HG02840 (cell line): ENCODE measurements around the gene LIMS4.
"Not testable (repeated sequence)": the region's sequence is repeated elsewhere in the genome, so short reads cannot be mapped to it uniquely, and the experiment has no call there.

Source experiments
- ATAC-seq: cut with Tn5 transposase; IDR thresholded peaks from one replicate; pipeline ENCODE4 v1.9.1; 2021; ENCODE audit warnings: mild to moderate bottlenecking, moderate library complexity, moderate number of reproducible peaks; ENCODE audit not compliant: unreplicated experiment, low FRiP score

The LIMS4 gene, protein sequence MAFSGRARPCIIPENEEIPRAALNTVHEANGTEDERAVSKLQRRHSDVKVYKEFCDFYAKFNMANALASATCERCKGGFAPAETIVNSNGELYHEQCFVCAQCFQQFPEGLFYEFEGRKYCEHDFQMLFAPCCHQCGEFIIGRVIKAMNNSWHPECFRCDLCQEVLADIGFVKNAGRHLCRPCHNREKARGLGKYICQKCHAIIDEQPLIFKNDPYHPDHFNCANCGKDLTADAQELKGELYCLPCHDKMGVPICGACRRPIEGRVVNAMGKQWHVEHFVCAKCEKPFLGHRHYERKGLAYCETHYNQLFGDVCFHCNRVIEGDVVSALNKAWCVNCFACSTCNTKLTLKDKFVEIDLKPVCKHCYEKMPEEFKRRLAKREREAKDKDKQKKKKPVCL

DNA sequence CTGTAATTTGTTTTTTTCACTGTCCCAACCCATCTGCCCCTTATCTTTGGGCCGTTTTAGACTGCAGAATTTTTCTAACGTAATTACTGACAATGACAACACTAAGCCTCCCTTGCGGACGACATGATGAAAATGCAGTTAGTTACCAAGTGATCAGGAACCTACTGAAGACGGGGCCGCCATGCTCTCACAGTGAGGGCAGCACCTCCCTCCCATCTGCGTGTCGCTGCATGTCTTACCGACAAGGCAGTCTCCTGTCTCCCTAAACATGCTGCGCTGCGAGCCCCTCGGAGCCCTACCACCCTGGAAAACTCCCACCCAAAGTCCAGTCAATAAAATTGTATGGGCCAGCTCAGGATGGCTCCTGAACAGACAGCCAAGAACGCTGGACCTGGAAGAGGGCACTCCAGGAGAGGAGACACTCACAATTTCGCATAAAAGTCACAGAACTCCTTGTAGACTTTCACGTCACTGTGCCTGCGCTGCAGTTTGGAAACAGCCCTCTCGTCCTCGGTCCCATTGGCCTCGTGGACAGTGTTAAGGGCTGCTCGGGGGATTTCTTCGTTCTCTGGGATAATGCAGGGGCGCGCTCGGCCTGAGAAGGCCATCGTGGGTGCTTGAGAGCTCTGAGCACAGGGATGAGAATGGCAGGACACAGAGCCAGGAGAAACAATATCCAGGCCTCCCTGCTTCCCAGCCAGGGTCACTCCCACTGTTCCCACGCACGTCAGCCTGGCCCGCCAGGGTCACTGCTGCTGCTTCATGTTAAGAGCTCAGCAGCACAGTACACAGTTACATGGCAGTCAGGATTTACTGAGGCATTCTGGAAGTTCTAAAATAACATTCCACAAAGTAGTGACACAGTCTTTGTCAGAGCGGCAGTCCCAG, at the start of gene LIMS4:
TSS of gene LIMS4 (minus strand) at position 646 of the 888 bp plus-strand sequence. CDS start at position 608, 38 bp downstream.
- not testable (repeated sequence) for ATAC-seq

DNA sequence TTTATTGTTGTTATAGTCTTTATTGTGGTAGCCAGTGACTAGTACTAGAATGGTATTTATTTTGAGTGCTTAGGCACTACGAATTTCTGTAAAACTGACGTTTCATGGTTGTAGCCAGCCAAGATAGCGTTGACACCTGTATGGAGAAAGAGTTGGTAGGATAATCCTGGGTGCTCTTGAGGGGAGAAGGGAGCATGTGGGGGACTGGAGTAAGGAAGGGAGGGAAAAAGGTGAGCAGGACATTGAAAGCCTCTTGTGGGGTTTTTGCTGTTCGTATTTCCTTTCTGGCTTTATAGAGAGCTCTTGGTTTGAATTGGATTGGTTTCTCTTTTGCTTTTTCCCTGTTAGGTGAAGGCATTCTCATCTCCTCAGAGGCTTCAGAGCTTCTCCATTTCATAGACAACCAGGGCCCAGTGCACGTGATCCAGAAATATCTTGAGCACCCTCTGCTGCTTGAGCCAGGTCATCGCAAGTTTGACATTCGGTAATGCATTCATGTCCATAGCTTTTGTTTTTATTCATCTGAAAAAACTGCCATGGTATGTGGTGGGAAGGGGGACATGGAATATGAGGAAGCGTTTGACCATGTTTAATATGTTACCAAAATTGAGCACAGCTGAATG, 27.2 kb upstream of the LIMS4 start:
- peak; percentile 75 for ATAC-seq

GRCh38 chr2:110496027-110496426, 23.4 kb upstream of the LIMS4 start:
- not testable (repeated sequence) for ATAC-seq

DNA sequence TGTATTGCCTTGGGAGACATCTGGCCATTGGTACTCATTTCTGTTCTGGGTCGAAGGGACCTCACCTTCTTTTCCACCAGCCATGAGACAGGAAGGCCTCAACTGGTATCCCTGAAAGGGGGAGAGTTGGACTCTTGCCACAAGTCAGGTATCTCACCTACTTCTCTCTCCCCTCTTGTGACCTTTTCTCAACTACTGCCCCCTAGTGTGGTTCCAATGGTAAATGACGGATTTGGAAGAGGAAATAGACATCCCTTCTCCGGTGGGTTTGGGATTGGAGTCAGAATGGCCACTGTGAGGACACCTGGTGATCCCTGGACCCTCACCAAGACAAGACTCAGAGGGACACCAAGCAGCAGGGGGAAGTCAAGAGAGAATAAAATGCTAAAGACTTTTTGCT, 21.9 kb upstream of the LIMS4 start:
- ATAC-seq: not testable (repeated sequence)

DNA sequence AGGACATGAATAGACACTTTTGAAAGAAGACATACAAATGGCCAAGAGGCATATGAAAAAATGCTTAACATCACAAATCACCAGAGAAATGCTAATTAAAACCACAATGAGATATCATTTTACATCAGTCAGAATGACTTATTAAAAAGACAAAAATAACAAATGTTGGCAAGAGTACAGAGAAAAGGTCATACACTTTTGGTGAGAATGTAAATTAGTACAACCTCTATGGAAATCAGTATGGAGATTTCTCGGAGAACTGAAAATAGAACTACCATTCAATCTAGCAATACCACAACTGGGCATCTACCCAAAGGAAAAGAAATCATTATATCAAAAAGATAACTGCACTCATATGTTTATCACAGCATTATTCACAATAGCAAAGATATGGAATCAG, 16.4 kb upstream of the LIMS4 start:
- ATAC-seq: not testable (repeated sequence)

- not testable (repeated sequence) for ATAC-seq
Observed at GRCh38 chr2:110482697-110483096, 10.1 kb upstream of the LIMS4 start.

- not testable (repeated sequence) for ATAC-seq
Observed at GRCh38 chr2:110481200-110481599, 8.6 kb upstream of the LIMS4 start.

DNA sequence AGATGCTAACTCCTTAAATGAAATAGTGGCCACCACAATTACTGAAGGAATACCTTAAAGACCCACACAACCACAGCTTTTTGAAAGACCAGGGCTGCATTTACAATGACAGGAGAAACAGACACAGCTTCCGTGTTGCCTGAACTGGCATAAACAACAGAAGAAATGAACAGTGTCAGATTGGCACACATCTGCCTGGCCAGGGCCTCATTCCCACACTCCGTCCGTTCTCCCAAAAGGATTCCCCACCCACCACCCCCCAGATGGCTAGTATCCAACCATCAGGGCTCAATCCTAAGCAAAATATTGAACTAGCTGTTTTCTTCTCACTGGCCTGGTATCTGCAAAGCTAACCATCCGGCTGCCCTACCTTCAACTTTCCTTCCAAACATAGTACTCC, 7.5 kb upstream of the LIMS4 start:
- ATAC-seq: not testable (repeated sequence)

DNA sequence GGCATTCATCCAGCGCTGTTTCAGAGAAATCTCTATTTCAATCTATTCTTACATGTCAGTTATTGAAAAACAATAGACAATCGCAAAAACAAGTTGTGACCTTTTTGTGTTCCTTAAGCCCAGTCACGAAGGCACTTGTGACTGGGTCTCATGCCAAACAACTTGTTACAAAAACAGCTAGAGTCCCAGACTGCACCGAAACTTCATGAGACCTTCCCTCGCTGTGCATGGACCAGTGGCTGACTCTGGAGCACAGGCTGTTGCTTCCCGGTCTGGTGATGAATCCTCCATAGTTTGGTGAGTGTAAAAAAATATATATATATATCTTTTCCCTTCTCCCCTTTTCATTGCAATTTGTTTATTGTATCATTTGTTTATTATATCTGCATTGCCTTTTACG, 4.8 kb upstream of the LIMS4 start:
- ATAC-seq: not testable (repeated sequence)

GRCh38 chr2:110476952-110477351, 4.3 kb upstream of the LIMS4 start:
- not testable (repeated sequence) for ATAC-seq

- not testable (repeated sequence) for ATAC-seq
Observed at GRCh38 chr2:110475627-110476359, 3.2 kb upstream of the LIMS4 start.

DNA sequence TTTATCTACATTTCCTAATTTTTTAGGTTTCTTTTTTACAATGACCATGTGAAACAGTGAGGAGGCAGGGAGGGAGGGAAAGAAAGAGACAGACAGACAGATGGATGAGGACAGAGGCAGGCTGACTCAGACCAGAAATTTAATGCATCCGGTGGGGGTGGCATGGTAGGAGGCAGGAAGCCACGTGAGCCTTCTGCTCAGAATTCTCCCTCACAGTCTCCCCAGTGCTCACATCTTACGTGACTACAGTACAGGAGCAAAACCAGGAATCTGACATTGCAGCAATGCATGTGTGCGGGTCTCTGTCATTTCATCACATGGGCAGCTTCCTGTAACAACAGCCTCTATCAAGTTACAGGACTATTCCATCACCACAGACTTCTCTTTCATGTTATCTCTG, 2.3 kb upstream of the LIMS4 start:
- peak; percentile 97 for ATAC-seq

- not testable (repeated sequence) for ATAC-seq
Observed at GRCh38 chr2:110473059-110473358, 393 bp upstream of the LIMS4 start.

GRCh38 chr2:110468921-110469320, 3.7 kb downstream of the LIMS4 start:
- ATAC-seq: not testable (repeated sequence)

- ATAC-seq: not testable (repeated sequence)
Observed at GRCh38 chr2:110465312-110465711, 7.3 kb downstream of the LIMS4 start.

GRCh38 chr2:110462458-110462857, 10.2 kb downstream of the LIMS4 start:
- not testable (repeated sequence) for ATAC-seq

GRCh38 chr2:110460318-110460717, 12.3 kb downstream of the LIMS4 start:
- ATAC-seq: not testable (repeated sequence)

GRCh38 chr2:110457214-110457590, 15.4 kb downstream of the LIMS4 start:
- ATAC-seq: not testable (repeated sequence)

GRCh38 chr2:110456291-110457213, 16.1 kb downstream of the LIMS4 start:
- not testable (repeated sequence) for ATAC-seq
